ENCODE data around the gene B4GALT1.

The B4GALT1 gene

DNA sequence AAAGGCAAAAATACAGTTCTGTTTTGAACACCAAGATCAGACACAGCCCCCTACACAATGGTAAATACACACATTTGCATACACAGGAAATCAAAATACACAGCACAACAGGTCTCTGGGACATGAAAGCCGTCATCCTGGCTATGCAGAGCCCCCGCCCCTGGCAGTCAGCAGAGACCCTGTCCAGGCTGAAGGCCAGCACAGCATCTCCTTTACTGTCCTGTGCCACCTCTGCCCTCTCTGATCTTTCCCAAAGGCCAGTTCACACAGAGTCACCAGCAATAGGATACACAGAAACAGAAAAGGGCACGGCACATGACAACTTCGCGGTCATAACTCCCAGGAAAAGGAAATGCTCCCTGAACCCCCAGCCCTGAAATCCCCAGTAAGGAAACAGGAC lies 56.5 kb downstream of the B4GALT1 start:
- H3K9me3 Mint-ChIP-seq, result no peaks in the 10 kb centered on the region
- H3K27ac Mint-ChIP-seq, result no peak overlapping the region
- peaks cover 2% of the 10 kb centered on the region for H3K36me3 Mint-ChIP-seq
- peaks cover 10% of the 10 kb centered on the region for H3K4me1 Mint-ChIP-seq
- no peak overlapping the region for H3K4me3 Mint-ChIP-seq
- no peaks in the 10 kb centered on the region for H3K27me3 Mint-ChIP-seq

DNA sequence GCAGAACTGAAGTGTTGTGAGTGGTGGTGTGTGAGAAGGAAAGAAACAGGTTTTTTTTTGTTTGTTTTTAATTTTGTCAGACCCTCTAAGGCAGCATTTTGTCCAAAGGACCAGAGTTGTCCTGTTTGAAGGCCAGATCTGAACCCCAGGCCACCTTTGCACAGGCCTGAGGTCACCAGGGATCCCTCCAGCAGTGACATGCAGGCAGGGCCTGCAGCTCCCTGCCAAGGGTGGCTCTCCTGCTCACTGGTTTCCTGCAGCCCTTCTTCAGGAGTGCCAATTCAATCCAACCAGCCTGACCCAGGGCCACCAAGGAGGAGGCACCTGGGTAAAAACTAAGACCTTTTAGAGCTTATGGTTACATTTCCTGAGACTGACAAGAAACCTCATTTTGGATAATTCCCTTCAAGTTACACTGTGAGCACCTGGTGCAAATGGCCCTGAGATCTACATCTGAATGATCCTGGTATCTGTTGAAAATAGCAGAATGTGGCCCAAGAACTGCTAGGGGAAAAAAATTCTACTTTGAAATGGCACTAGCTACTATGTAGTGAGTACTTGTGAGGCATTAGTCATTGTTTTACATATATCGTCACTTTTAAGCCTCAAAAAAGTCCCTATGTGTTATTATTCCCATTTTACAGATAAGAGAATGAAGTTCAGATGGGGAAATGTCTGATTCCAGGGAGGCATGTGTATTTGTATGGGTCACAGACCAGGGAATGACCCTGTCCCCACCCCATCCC lies 57.1 kb downstream of the B4GALT1 start:
- Mint-ChIP-seq H3K27me3 (no peaks in the 10 kb centered on the region), H3K9me3 (no peaks in the 10 kb centered on the region), H3K36me3 (peaks cover 2% of the 10 kb centered on the region), H3K4me3 (no peak overlapping the region), H3K27ac (no peak overlapping the region), H3K4me1 (peaks cover 10% of the 10 kb centered on the region)

DNA sequence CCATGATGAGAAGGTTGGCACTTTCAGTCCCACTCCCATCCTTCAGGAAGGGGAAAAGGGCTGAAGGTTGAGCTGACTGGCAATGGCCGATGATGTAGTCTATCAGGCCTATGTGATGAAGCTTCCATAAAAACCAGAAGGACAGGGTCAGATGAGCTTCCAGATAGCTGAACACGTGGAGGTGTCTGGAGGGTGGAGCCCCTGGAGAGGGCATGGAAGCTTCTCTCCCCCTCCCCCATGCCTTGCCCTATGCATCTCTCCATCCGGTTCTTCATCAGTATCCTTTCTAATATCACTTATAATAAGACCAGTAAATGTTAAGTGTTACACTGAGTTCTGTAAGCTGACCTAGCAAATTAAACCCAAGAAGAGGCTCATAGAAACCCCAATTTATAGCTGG lies 58.0 kb downstream of the B4GALT1 start:
- Mint-ChIP-seq H3K4me3 (no peak overlapping the region), H3K36me3 (peaks cover 2% of the 10 kb centered on the region), H3K27ac (no peak overlapping the region), H3K27me3 (no peaks in the 10 kb centered on the region), H3K9me3 (no peaks in the 10 kb centered on the region), H3K4me1 (peaks cover 10% of the 10 kb centered on the region)

DNA sequence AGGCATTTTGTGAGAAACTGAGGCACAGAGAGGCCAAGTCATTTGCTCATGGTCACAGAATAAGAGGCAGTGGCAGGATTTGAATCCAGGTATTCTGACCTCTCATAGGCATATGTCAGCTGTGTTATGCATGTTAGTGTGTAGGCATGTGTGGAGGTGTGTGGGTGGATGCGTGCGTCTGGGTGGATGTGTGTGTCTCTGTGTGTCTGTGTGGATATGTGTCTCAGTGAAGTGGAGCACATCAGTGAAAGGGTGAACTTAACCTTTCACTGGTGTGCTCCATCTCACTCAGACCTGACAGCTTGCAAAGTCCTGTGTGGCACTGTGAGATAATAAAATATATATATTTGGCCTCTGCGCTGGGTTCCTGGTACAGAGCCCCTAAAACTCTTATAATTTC lies 58.7 kb downstream of the B4GALT1 start:
- peaks cover 2% of the 10 kb centered on the region for H3K36me3 Mint-ChIP-seq
- no peak overlapping the region for H3K27ac Mint-ChIP-seq
- H3K4me1 Mint-ChIP-seq, result peaks cover 10% of the 10 kb centered on the region
- H3K4me3 Mint-ChIP-seq, result no peak overlapping the region
- no peaks in the 10 kb centered on the region for H3K9me3 Mint-ChIP-seq
- no peaks in the 10 kb centered on the region for H3K27me3 Mint-ChIP-seq

DNA sequence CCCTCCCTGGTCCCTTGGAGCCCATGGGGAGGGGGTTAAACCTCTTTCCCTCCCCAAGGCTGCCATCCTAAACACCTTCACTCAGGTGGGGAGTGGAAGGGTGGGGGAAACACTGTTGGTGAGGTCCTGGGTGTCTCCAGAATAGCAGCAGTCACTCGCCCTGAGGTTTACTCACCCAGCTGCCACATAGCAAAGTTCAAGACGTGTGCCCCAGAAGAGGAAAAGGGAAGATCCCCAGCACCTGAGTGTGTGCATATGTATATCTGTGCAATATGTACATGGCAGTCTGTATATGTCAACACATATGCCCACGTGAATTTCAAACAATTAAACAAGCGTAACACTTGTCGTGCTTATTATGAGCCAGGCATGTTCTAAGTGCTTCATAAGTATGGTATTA lies 59.4 kb downstream of the B4GALT1 start:
- Mint-ChIP-seq H3K27ac (no peak overlapping the region), H3K4me1 (peaks cover 10% of the 10 kb centered on the region), H3K9me3 (no peaks in the 10 kb centered on the region), H3K36me3 (peaks cover 2% of the 10 kb centered on the region), H3K27me3 (no peaks in the 10 kb centered on the region), H3K4me3 (no peak overlapping the region)

DNA sequence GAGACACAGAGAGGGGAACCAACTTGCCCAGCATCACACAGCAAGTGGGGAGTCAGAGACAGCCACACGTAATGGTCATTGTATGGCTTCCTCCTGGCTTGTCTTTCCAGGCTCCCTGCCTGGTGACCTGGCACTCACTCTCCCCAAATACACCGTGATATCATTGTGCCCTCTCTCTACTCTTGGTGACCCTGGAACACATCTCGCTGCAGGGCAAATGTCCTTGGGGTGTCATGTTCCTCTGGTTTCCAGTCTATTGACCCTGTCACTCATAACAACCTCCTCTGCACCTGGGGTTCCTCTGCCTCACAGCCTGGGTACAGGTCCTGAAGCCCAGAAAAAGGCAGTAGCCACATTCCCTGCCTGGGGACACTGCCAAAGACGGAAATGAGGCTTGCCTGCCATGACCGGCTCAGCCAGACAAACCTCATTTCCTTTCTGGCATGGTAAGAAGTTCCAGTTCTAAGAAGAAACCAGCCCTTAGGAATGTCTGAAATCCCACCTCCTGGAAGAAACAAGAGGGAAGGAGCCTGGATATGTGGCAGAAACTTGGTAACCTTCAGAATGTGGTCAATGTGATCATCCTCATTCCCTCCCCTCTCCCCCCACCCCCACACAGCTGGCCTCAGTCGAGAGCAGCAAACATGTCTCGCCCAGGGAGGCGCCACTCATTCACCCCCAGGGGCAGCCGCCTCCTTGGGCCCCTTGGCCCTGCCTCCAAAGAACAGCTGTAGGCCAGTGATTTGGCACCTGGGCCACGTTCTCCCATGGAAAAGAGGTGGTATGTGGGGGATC lies 60.1 kb downstream of the B4GALT1 start:
- H3K27ac Mint-ChIP-seq, result no peak overlapping the region
- no peaks in the 10 kb centered on the region for H3K36me3 Mint-ChIP-seq
- no peaks in the 10 kb centered on the region for H3K27me3 Mint-ChIP-seq
- H3K4me1 Mint-ChIP-seq, result peaks cover 10% of the 10 kb centered on the region
- H3K4me3 Mint-ChIP-seq, result no peak overlapping the region
- no peaks in the 10 kb centered on the region for H3K9me3 Mint-ChIP-seq

DNA sequence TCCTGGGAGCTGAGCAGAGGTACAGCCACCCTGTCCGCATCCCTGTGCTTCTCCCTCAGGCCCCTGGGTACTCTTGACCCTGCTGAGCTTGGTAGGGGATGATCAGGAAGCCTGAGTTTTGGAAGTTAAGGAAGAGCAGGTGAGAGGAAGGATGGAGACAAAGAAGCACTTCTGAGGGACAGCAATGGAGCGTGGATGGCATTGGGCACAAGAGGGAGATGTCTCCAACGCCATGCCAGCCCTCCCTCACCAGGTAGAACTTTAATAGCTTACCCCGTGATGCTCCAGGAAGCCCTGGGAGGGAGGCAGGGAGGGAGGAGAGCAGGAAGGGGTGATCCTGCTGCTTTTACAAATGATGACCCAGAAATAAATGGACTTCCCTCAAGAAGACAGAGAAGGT lies 60.8 kb downstream of the B4GALT1 start:
- H3K9me3 Mint-ChIP-seq, result no peaks in the 10 kb centered on the region
- H3K27ac Mint-ChIP-seq, result no peak overlapping the region
- peaks cover 6% of the 10 kb centered on the region for H3K4me1 Mint-ChIP-seq
- no peaks in the 10 kb centered on the region for H3K27me3 Mint-ChIP-seq
- H3K4me3 Mint-ChIP-seq, result no peak overlapping the region
- no peaks in the 10 kb centered on the region for H3K36me3 Mint-ChIP-seq

DNA sequence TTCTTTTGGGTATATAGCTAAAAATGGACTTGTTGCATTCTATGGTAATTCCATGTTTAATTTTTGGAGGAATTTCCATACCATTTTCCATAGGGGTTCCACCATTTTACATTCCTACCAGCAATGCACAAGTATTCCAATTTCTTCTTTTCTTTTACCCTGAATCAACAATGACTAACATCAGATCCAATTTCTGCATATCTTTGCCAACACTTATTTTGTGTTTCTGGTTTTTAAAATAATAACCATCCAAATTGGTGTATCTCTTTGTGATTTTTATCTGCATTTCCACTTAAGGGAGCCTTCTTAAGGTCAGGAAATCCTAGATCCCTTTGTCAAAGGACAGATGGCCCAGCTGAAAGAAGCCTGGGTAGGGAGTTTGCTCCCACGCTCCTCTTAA lies 61.2 kb downstream of the B4GALT1 start:
- Mint-ChIP-seq H3K27ac (no peak overlapping the region), H3K27me3 (no peaks in the 10 kb centered on the region), H3K9me3 (no peaks in the 10 kb centered on the region), H3K4me3 (no peak overlapping the region), H3K4me1 (peaks cover 6% of the 10 kb centered on the region), H3K36me3 (no peaks in the 10 kb centered on the region)

DNA sequence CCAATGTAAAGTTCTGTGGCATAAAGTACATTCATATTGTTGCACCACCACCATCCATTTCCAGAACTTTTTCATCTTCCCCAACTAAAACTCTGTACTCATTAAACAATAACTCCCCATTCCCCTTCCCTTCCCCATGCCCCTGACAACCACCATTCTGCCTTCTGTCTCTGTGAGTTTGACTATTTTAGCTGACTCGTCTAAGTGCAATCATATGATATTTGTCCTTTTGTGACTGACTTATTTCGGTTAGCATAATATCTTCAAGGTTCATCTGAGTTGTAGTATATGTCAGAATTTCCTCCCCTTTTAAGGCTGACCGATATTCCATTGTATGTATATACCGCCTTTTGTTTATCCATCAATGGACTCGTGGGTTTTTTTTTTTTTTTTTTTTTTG lies 61.6 kb downstream of the B4GALT1 start:
- Mint-ChIP-seq H3K27me3 (no peaks in the 10 kb centered on the region), H3K9me3 (no peaks in the 10 kb centered on the region), H3K4me1 (peaks cover 5% of the 10 kb centered on the region), H3K36me3 (no peaks in the 10 kb centered on the region), H3K4me3 (no peak overlapping the region), H3K27ac (peak overlapping the region; percentile 43)

DNA sequence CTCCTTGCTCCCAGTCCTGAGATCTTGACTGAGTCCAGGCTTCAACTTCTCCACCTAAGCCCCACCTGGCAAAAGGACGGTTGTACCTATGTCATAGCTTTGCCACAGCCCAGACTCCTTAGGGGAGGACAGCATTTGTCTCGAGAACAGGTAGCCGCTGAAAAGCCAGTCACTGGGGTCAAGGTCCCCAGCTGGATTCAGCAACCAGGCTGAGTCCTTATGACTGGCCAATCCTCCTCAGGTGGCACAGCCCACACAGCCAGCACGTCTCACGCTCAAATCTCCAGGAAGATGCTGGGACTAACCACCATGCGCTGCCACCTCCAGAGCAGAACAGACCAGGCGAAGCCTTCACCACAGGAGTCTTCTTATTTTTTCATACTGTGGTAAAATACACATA lies 62.7 kb downstream of the B4GALT1 start:
- Mint-ChIP-seq H3K36me3 (no peaks in the 10 kb centered on the region), H3K27me3 (no peaks in the 10 kb centered on the region), H3K4me1 (no peaks in the 10 kb centered on the region), H3K9me3 (no peaks in the 10 kb centered on the region), H3K4me3 (no peak overlapping the region), H3K27ac (no peak overlapping the region)

DNA sequence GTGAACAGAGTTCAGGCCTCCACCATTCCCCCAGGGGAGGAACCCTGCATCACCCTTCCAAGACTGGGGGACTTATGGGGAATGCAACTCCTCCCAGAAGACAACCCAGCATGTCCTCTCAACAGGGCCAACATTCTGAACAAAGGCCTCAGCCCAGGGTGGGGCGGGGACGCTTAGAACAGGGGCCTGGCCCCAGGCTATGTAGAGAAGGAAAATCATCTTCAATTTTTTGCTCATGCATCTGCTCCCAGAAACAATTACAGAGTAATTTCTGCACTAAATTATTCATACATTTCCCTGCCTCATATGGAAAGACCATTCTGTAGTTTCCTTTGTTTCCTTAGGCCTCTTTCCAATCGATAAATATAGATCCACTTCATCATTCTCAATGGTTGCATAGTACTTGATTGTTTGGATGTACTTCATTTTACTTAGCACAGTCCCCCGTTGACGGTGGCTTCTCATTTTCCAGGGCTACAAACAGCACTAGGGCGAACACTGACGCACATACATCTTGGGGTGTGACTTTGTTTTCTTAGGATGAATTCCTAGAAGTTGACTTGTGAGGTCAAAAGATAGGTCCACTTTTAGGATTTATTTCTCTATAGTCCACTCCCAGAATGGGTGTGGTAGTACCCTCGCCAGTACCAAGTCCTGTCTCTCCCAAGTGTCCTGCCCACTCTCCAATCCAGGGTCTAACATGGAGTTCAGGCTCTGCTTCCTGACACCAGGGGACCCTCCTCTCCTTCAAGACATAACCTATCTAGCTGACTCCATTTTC lies 63.4 kb downstream of the B4GALT1 start:
- Mint-ChIP-seq H3K4me1 (no peaks in the 10 kb centered on the region), H3K27me3 (no peaks in the 10 kb centered on the region), H3K27ac (no peak overlapping the region), H3K36me3 (no peaks in the 10 kb centered on the region), H3K9me3 (no peaks in the 10 kb centered on the region), H3K4me3 (no peak overlapping the region)

DNA sequence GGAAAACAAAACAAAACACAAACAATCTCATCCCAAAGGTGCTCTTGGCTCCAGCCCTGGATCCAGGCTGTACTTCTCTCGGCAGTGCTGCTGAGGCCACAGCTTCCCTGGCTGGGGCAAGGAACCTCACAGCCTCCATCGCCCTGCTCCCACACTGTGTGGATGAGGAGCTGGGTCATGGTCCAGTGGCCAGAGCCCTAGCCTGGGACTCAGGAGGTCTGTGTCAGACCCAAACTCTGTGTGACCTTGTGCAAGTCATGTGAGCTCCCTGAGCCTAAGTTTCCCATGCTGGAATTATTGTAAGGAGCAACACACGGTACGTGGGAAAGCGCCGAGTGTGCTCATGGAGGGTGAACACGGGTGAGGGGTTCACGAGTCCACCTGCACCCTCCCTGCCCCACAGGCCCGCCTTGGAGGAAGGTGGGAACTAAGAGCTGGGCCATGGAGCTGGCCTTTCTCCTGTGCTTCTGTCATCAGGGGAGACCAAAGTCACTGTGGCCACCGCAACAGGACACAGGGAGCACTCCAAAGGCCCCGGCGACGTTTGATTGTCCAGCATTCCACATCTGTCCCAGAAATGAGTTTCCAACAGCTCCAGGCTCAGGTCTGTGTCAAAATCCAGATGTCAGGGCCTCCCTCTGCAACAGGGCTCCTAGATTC lies 64.5 kb downstream of the B4GALT1 start:
- Mint-ChIP-seq H3K4me1 (no peaks in the 10 kb centered on the region), H3K27ac (no peak overlapping the region), H3K27me3 (no peaks in the 10 kb centered on the region), H3K36me3 (no peaks in the 10 kb centered on the region), H3K4me3 (no peak overlapping the region), H3K9me3 (no peaks in the 10 kb centered on the region)

DNA sequence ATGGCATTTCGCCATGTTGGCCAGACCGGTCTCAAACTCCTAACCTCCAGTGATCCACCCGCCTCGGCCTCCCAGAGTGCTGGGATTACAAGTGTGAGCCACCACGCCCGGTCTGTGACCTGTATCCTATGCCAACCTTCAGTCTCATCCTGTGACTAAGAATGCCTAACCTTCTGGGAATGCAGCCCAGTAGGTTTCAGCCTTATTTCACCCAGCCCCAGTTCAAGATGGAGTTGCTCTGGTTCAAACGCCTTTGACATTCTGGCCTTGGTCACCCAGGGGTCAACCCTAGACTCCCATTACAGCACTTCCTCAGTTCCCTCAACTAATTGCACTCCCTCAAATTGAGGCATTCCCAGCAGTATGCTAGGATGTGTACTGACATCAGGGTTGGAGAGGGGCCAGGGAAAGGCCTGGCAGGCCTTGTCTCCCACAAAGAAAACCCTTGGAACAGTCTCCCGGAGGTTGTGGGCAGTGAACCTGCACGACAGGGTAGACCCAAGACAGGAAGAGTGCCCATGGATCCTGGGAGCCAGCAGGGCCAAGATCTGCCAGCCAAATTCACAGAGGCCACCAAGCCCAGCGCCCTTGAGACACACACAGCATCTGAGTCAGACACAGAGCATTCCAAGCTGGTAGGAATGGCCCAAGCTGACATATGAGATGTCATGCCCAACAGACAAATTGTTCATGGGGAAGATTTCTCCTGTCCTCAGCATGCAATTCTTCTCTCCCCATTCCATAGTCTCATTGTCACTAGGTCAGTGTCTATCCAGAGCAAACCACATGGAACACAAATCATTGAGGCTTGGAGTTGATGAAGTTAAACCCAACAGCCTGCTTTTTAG lies 65.8 kb downstream of the B4GALT1 start:
- H3K36me3 Mint-ChIP-seq, result no peaks in the 10 kb centered on the region
- no peaks in the 10 kb centered on the region for H3K27me3 Mint-ChIP-seq
- H3K9me3 Mint-ChIP-seq, result no peaks in the 10 kb centered on the region
- no peak overlapping the region for H3K4me3 Mint-ChIP-seq
- H3K4me1 Mint-ChIP-seq, result no peaks in the 10 kb centered on the region
- H3K27ac Mint-ChIP-seq, result no peak overlapping the region

DNA sequence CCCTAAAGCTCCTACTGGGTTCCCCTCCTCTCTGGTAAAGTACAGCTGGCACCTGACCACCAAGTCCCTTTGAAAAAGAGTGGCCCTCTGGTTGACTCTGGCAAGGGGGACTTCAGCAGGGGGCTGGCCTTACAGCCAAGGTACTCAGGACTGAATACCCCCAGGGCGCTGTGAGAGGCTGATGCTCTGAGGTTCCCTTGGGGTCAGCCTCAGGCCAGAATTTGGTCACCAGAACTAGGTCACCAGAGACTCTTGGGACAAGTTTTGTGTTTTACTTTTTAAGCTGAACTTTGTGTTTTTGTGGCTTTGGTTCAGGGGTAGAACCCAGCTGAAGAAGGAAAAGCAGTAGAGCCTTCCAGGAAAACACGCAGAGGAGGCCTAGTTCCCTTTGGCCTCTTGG lies 67.4 kb downstream of the B4GALT1 start:
- Mint-ChIP-seq H3K9me3 (no peaks in the 10 kb centered on the region), H3K27me3 (no peaks in the 10 kb centered on the region), H3K36me3 (no peaks in the 10 kb centered on the region), H3K4me3 (no peak overlapping the region), H3K27ac (no peak overlapping the region), H3K4me1 (no peaks in the 10 kb centered on the region)

DNA sequence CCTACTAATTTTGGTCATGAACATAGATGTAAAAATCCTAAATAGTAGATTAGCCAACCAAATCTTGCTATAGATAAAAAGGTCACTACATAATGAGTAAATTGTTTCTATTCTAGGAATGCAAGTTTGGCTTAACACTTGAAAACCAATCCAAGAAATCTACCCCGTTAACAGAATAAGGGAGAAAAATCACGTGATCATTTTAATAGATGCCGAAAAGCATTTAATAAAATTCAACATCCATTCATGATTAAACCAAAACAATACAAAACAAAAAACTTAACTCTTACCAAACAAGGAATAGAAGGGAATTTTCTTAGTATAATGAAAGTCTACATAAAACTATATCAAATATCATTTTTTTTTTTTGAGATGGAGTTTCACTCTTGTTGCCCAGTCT lies 69.9 kb downstream of the B4GALT1 start:
- H3K27ac Mint-ChIP-seq, result no peak overlapping the region
- H3K9me3 Mint-ChIP-seq, result no peaks in the 10 kb centered on the region
- no peaks in the 10 kb centered on the region for H3K36me3 Mint-ChIP-seq
- peaks cover 9% of the 10 kb centered on the region for H3K4me1 Mint-ChIP-seq
- no peak overlapping the region for H3K4me3 Mint-ChIP-seq
- no peaks in the 10 kb centered on the region for H3K27me3 Mint-ChIP-seq
